ENCODE results near the gene TNNI2. TPM values are rescaled to one million over a fixed set of nuclear protein-coding genes. Genes with fewer than 3 reads are reported as not detected.

The TNNI2 gene
- total RNA-seq, 2 donors from 2014 or later: not detected

DNA sequence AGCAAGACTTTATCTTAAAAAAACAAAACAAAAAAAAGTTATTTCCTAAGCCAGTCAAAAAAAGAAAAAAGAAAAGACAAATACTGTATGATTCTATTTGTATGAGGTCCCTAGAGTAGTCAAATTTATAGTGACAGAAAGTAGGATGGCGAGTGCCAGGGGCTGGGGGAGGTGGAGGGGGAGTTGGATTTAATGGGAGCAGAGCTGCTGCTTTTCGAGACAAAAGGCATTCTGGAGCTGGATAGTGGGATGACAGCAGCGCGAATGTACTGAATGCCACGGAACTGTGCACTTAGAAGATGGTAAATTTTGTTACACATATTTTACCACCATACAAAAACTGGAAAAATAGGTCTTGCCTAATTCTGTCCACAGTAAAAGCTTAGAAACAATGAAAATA lies 21.8 kb upstream of the TNNI2 start:
- Histone ChIP-seq H3K4me1 (no peaks in the 10 kb centered on the region), H3K27me3 (no peaks in the 10 kb centered on the region), H3K4me3 (no peak overlapping the region), H3K9me3 (peaks cover 0 to 16% of the 10 kb centered on the region in 2 donors), H3K36me3 (no peaks in the 10 kb centered on the region), H3K27ac (no peak overlapping the region)
- no peak for DNase-seq (ENCODE audit: low spot score)
- TF ChIP-seq, protein P1, sequence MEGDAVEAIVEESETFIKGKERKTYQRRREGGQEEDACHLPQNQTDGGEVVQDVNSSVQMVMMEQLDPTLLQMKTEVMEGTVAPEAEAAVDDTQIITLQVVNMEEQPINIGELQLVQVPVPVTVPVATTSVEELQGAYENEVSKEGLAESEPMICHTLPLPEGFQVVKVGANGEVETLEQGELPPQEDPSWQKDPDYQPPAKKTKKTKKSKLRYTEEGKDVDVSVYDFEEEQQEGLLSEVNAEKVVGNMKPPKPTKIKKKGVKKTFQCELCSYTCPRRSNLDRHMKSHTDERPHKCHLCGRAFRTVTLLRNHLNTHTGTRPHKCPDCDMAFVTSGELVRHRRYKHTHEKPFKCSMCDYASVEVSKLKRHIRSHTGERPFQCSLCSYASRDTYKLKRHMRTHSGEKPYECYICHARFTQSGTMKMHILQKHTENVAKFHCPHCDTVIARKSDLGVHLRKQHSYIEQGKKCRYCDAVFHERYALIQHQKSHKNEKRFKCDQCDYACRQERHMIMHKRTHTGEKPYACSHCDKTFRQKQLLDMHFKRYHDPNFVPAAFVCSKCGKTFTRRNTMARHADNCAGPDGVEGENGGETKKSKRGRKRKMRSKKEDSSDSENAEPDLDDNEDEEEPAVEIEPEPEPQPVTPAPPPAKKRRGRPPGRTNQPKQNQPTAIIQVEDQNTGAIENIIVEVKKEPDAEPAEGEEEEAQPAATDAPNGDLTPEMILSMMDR (IDR thresholded peaks at IDR 0.05): no peak

DNA sequence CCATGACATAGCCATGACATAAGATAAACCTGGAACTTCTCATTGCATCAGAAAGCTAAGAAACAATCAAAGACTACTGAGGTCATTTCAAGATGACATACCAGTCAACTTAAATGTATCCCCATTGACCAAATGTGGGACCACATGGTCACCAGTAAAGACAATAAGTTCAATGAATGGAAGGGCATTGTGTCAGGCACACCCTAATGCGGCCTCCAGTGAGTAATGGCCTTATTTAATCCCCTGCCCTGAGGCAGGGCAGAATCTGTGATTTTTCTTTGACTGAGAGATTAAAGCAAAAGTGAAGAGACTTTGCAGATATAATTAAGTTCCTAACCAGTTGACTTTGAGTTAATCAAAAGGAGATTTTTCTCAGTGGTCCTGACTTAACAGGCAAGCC lies 21.3 kb upstream of the TNNI2 start:
- H3K27me3 ChIP-seq: no peaks in the 10 kb centered on the region
- peaks cover 0 to 16% of the 10 kb centered on the region in 2 donors for H3K9me3 ChIP-seq
- H3K4me3 ChIP-seq: no peak overlapping the region
- no peak overlapping the region for H3K27ac ChIP-seq
- TF ChIP-seq, protein P1 (IDR thresholded peaks at IDR 0.05): no peak
- no peaks in the 10 kb centered on the region for H3K36me3 ChIP-seq
- no peak for DNase-seq (ENCODE audit: low spot score)
- H3K4me1 ChIP-seq: no peaks in the 10 kb centered on the region

- no peak for DNase-seq (ENCODE audit: low spot score)
- no peaks in the 10 kb centered on the region for H3K36me3 ChIP-seq
- H3K4me3 ChIP-seq: no peak overlapping the region
Observed at GRCh38 chr11:1819074-1819473, 19.7 kb upstream of the TNNI2 start.

DNA sequence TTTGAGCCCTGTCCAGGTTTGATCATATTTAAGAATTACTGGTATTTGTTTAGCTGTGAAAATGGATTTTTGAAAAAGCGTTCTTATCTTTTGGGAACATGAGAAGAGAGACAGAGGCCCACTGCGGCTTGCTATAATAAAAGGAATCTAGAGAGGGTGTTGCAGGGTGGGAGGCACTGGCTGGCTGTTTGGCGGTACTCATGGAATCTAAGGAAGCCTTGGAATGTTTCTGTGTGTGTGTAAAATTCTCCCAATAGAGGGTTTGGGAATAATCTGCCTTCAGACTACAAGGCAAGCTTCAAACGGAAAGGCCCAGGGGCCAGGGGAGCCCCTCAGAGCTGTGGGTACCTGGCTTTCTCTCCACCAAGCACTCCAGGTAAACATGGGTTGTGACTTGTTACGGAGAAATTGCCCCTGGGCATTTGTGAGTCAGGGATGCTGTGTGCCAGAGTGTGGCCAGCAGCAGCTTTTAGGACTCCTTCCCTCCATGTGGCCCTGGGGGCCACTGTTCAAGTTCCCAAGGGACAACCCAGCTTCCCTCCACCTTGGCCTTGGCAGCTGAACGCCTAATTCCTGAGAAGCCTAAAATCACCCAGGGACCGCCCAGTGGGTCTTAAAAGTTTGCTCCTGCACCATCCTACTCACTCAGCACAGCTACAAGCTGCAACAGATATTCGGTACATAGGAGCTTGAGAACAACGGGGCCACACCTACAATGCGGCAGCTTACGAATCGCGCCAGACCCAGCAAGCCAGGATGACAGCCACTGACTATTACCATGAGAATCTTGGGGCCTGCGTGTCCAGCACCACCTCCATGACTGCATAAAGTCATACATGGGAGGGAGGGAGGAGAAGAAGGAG lies 18.1 kb upstream of the TNNI2 start:
- Histone ChIP-seq H3K4me3 (no peak overlapping the region), H3K27me3 (no peaks in the 10 kb centered on the region), H3K9me3 (peaks cover 0 to 16% of the 10 kb centered on the region in 2 donors), H3K27ac (no peak overlapping the region), H3K4me1 (no peaks in the 10 kb centered on the region), H3K36me3 (no peaks in the 10 kb centered on the region)
- TF ChIP-seq, protein P1 (IDR thresholded peaks at IDR 0.05): no peak
- DNase-seq (ENCODE audit: low spot score): no peak

More at GRCh38 chr11:1819074-1819473, 19.7 kb upstream of the TNNI2 start:
- peaks cover 0 to 16% of the 10 kb centered on the region in 2 donors for H3K9me3 ChIP-seq
- no peak overlapping the region for H3K27ac ChIP-seq
- TF ChIP-seq, protein P1 (IDR thresholded peaks at IDR 0.05): no peak
- no peaks in the 10 kb centered on the region for H3K4me1 ChIP-seq
- H3K27me3 ChIP-seq: no peaks in the 10 kb centered on the region

- TF ChIP-seq, protein P1 (IDR thresholded peaks at IDR 0.05): no peak
- no peaks in the 10 kb centered on the region for H3K27me3 ChIP-seq
- peaks cover 0 to 2% of the 10 kb centered on the region in 2 donors for H3K4me1 ChIP-seq
- H3K36me3 ChIP-seq: no peaks in the 10 kb centered on the region
- no peak for DNase-seq (ENCODE audit: low spot score)
- no peak overlapping the region for H3K4me3 ChIP-seq
- peaks cover 0 to 16% of the 10 kb centered on the region in 2 donors for H3K9me3 ChIP-seq
- H3K27ac ChIP-seq: no peak overlapping the region
Observed at GRCh38 chr11:1821562-1821961, 17.2 kb upstream of the TNNI2 start.

Measured in right atrium auricular region (tissue), 2 donors.